HepG2 (cell line): ENCODE measurements around the gene HMX1. TPM values are rescaled to one million over a fixed set of nuclear protein-coding genes. Genes with fewer than 3 reads are reported as not detected.
A peak's percentile ranks its signal among the peaks of the same experiment; 100 is the strongest.

ENCODE experiments used
- ATAC-seq: fragments of 200-7000 bp; cut with Tn5 transposase; 3 replicates; pipeline ENCODE4 v1.9.1; 2020; ENCODE audit warnings: mild to moderate bottlenecking, moderate library complexity
- BruUV-seq: library from RNA; stranded (reverse); fragments of 400-500 nt; replicated peaks from 2 replicates; lab custom pipeline; 2021; lab: Mats Ljungman, UMichigan
- CTCF ChIA-PET: fragments of 300-600 bp; formaldehyde crosslinking; extraction: SDS; loops from one replicate; lab custom pipeline; 2021; ENCODE audit warnings: low total read pairs, inconsistent platforms, low intra/inter-chr PET ratio; lab: Yijun Ruan, JAX
- POLR2A ChIA-PET: fragments of 350-600 bp; sonication (Branson Sonifier 250); formaldehyde crosslinking; loops from one replicate; lab custom pipeline; 2020; ENCODE audit warnings: antibody characterized with exemption, inconsistent platforms; lab: Yijun Ruan, JAX
- DNase-seq: peaks from one replicate; pipeline ENCODE4 v3.0.0-alpha.2; 2015; ENCODE audit warnings: low spot score
- FAIRE-seq: peaks from 3 replicates; lab custom pipeline; 2011; peaks lifted over from hg19 to GRCh38; lab: Jason Lieb, UNC
- H2AFZ ChIP-seq: one replicate; pipeline ENCODE4 v1.6.1; 2011; ENCODE audit warnings: low read length, inconsistent platforms
- H3K27ac ChIP-seq: fragments of 300-600 bp; 3 replicates; pipeline ENCODE4 v1.8.0; 2011; ENCODE audit warnings: mixed run types, mild to moderate bottlenecking, mixed read lengths, low read length, inconsistent platforms; ENCODE audit not compliant: insufficient read depth; ENCODE audit errors: extremely low read length
- H3K27me3 ChIP-seq, 2 experiments: fragments of 200-600 bp in 1 of 2; 2 replicates in 1 of 2; 3 replicates in 1 of 2; pipeline versions ENCODE4 v1.6.0 to v1.8.0; 2011; ENCODE audit warnings: low read length in 2 of 2, mild to moderate bottlenecking in 2 of 2, moderate library complexity in 2 of 2, inconsistent platforms in 1 of 2; ENCODE audit not compliant: insufficient read depth in 2 of 2, control insufficient read depth in 1 of 2
- H3K36me3 ChIP-seq, 2 experiments: fragments of 200-600 bp in 1 of 2; replicated peaks in 1 of 2; 2 replicates in 1 of 2; 3 replicates in 1 of 2; pipeline versions ENCODE4 v1.5.1 to v1.8.0; 2011; ENCODE audit warnings: low read length in 2 of 2, inconsistent platforms in 1 of 2; ENCODE audit not compliant: insufficient read depth in 2 of 2, control insufficient read depth in 1 of 2
- H3K4me1 ChIP-seq: 2 replicates; pipeline ENCODE4 v1.5.1; 2012; ENCODE audit warnings: low read length, inconsistent platforms; ENCODE audit not compliant: insufficient read depth
- H3K4me2 ChIP-seq: 2 replicates; pipeline ENCODE4 v1.6.0; 2011; ENCODE audit warnings: low read depth, low read length, inconsistent platforms
- H3K4me3 ChIP-seq, 3 experiments: fragments of 200-600 bp in 1 of 3; sonication (generic), shearing (Covaris generic) in 1 of 3; replicated peaks in 1 of 3; 2 replicates each; pipeline ENCODE4 v1.5.1; 2011 to 2016; ENCODE audit warnings: low read length in 3 of 3, inconsistent platforms in 2 of 3, low read depth in 2 of 3, mild to moderate bottlenecking in 2 of 3, control low read depth in 1 of 3, mixed read lengths in 1 of 3; ENCODE audit not compliant: insufficient read depth in 1 of 3
- H3K79me2 ChIP-seq: one replicate; pipeline ENCODE4 v1.6.1; 2011; ENCODE audit warnings: low read length, inconsistent platforms; ENCODE audit not compliant: insufficient read depth
- H3K9ac ChIP-seq: 2 replicates; pipeline ENCODE4 v1.6.0; 2011; ENCODE audit warnings: mild to moderate bottlenecking, low read depth, low read length, inconsistent platforms; ENCODE audit not compliant: insufficient read depth
- H3K9me3 ChIP-seq: 2 replicates; pipeline ENCODE4 v1.5.1; 2012; ENCODE audit warnings: mild to moderate bottlenecking, low read length
- H4K20me1 ChIP-seq: 2 replicates; pipeline ENCODE4 v1.6.0; 2011; ENCODE audit warnings: inconsistent platforms, mild to moderate bottlenecking, low read length, moderate library complexity; ENCODE audit not compliant: insufficient read depth
- HNRNPH1 ChIP-seq: fragments of 200-400 bp; formaldehyde crosslinking; optimal IDR thresholded peaks from 2 replicates; pipeline ENCODE3; 2017; ENCODE audit warnings: mild to moderate bottlenecking, low read depth, low read length
- MYC ChIP-seq: sonication (generic); formaldehyde crosslinking; IDR thresholded peaks from 2 replicates; pipeline ENCODE4 v1.9.0; 2021; ENCODE audit warnings: missing genetic modification reagents, borderline replicate concordance
- SOX5 ChIP-seq: IDR thresholded peaks from 2 replicates; pipeline ENCODE4 v1.6.1; 2016; ENCODE audit warnings: borderline replicate concordance
- SP140L ChIP-seq: sonication (generic); formaldehyde crosslinking; IDR thresholded peaks from 2 replicates; pipeline ENCODE4 v1.4.0; 2020; ENCODE audit warnings: missing genetic modification reagents, borderline replicate concordance
- WGBS: methylation state at CpG from one replicate; pipeline ENCODE4 v1.1.6; 2017; ENCODE audit warnings: low lambda C conversion rate; 5-methylcytosine and 5-hydroxymethylcytosine counted together
- in situ Hi-C: cut with HindIII; loops from 2 replicates; pipeline ENCODE4 v1.10.0; 2017; ENCODE audit warnings: low pct_unique_long_range_greater_than_20kb; ENCODE audit not compliant: extremely low pct_ligation_motif_present
- intact Hi-C: fragments of 100-400 bp; cut with micrococcal nuclease; formaldehyde crosslinking; loops from one replicate; pipeline ENCODE4 v1.10.0; 2022; ENCODE audit not compliant: unreplicated experiment
- polyA plus RNA-seq, 8 experiments: library from polyadenylated mRNA; depleted of rRNA in 3 of 8; stranded (reverse) in 7 of 8; unstranded in 1 of 8; fragments of >200 nt; fragmentation: Illumina TruSeq in 4 of 8; extraction: Trizol in 4 of 8; gene quantifications; 2 replicates each; pipeline versions ENCODE4 v1.2.1 to v1.2.3, GENCODE V29; 2011 to 2016; ENCODE audit warnings: low read depth in 4 of 8, missing spikeins in 1 of 8, mixed read lengths in 1 of 8; ENCODE audit not compliant: insufficient read depth in 1 of 8
- total RNA-seq, 5 experiments: library from RNA; depleted of rRNA; stranded (reverse); fragments of >200 nt; fragmentation: Illumina TruSeq; extraction: Trizol; gene quantifications; 2 replicates each; pipeline ENCODE4 v1.2.3, GENCODE V29; 2016; ENCODE audit warnings: low read depth in 1 of 5
- TF ChIP-seq, protein P1 (sequence below): sonication (generic); formaldehyde crosslinking; IDR thresholded peaks from 2 replicates; pipeline ENCODE4 v1.4.0; 2020; ENCODE audit warnings: missing genetic modification reagents, borderline replicate concordance
- TF ChIP-seq, protein P2 (sequence below): sonication (generic); formaldehyde crosslinking; IDR thresholded peaks from 2 replicates; pipeline ENCODE4 v1.9.0; 2022; ENCODE audit warnings: missing genetic modification reagents, mild to moderate bottlenecking, borderline replicate concordance
- TF ChIP-seq, protein P3 (sequence below): sonication (generic); formaldehyde crosslinking; IDR thresholded peaks from 2 replicates; pipeline ENCODE4 v1.5.0; 2020; ENCODE audit warnings: mild to moderate bottlenecking, missing genetic modification reagents, moderate library complexity
- TF ChIP-seq, protein P4 (sequence below): sonication (generic); formaldehyde crosslinking; IDR thresholded peaks from 2 replicates; pipeline ENCODE4 v1.5.1; 2020; ENCODE audit warnings: missing genetic modification reagents, mild to moderate bottlenecking, borderline replicate concordance
- TF ChIP-seq, protein P5 (sequence below): sonication (generic); formaldehyde crosslinking; IDR thresholded peaks from 2 replicates; pipeline ENCODE4 v1.5.1; 2020; ENCODE audit warnings: missing genetic modification reagents, mild to moderate bottlenecking, borderline replicate concordance

HMX1 gene
- total and polyA plus RNA-seq, 2 of the 13 experiments (the other 11 are each of a cell fraction or from before 2014, with no cell fraction given): not detected

DNA sequence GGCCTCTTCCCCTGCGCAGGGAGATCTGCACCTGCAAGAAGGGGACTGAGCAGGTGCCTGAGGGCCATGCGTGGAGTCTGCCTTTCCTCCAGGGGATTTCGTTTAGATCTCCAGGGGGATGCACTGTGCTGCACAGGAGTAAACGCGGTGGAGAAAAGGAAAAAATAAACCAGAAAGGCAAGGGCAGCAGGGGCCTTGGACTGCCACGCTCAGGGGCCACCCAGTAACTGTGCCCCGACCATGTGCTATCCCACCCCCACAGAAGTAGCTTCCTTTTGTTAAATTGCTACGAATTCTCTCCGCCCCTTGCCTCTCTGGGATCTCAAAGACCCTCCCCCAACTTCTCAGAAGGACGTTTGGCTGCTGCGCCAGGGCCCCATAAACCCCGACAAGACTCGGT is 17.2 kb upstream of the HMX1 start (continued):
- TF ChIP-seq, protein P1, sequence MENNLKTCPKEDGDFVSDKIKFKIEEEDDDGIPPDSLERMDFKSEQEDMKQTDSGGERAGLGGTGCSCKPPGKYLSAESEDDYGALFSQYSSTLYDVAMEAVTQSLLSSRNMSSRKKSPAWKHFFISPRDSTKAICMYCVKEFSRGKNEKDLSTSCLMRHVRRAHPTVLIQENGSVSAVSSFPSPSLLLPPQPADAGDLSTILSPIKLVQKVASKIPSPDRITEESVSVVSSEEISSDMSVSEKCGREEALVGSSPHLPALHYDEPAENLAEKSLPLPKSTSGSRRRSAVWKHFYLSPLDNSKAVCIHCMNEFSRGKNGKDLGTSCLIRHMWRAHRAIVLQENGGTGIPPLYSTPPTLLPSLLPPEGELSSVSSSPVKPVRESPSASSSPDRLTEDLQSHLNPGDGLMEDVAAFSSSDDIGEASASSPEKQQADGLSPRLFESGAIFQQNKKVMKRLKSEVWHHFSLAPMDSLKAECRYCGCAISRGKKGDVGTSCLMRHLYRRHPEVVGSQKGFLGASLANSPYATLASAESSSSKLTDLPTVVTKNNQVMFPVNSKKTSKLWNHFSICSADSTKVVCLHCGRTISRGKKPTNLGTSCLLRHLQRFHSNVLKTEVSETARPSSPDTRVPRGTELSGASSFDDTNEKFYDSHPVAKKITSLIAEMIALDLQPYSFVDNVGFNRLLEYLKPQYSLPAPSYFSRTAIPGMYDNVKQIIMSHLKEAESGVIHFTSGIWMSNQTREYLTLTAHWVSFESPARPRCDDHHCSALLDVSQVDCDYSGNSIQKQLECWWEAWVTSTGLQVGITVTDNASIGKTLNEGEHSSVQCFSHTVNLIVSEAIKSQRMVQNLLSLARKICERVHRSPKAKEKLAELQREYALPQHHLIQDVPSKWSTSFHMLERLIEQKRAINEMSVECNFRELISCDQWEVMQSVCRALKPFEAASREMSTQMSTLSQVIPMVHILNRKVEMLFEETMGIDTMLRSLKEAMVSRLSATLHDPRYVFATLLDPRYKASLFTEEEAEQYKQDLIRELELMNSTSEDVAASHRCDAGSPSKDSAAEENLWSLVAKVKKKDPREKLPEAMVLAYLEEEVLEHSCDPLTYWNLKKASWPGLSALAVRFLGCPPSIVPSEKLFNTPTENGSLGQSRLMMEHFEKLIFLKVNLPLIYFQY (CRISPR knock-in tag): no peak
- TF ChIP-seq HNRNPH1: no peak
- TF ChIP-seq SOX5 (CRISPR knock-in tag): no peak
- TF ChIP-seq, protein P2, sequence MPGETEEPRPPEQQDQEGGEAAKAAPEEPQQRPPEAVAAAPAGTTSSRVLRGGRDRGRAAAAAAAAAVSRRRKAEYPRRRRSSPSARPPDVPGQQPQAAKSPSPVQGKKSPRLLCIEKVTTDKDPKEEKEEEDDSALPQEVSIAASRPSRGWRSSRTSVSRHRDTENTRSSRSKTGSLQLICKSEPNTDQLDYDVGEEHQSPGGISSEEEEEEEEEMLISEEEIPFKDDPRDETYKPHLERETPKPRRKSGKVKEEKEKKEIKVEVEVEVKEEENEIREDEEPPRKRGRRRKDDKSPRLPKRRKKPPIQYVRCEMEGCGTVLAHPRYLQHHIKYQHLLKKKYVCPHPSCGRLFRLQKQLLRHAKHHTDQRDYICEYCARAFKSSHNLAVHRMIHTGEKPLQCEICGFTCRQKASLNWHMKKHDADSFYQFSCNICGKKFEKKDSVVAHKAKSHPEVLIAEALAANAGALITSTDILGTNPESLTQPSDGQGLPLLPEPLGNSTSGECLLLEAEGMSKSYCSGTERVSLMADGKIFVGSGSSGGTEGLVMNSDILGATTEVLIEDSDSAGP: no peak
- no peak for TF ChIP-seq MYC (CRISPR knock-in tag)

DNA sequence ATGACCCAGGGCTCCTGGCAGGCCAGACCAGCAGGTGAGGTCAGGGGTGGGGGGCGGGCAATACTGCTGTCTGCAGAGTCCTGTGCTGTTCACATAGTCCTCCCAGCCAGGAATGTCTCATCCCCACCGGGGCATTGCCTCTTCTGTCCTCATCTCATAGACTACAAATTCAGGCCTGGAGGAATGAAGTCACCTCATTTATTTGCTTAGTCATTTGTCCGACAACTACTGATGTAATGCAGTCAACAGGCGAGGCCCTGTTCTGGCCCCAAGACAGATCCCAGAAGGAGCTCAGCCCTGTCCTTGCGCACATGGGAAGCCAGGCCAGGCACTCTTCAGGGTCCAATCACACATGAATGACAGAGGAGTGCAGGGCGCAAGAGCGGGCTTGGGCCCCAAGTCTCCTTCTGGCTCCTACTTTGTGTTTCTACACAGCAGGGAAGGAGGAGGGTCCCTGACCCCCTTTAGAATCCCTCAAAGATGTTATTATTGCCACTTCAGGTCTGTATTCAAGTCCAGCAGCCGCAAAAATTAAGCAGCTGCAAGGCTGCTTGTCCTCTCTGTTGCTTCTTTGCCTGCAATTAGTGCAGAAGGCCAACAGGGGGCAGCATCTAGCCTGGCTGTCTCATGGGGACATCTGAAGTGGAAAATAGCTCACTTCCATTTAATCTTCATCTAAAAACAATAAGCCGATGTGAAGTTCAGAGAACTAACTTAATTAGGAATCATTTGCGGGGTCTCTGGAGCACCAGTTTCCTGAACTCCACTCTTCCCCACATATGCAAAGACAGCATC is 15.2 kb upstream of the HMX1 start:
- intact Hi-C loops (loop anchor here (10.0 kb wide), 1 partner anchor 202 kb away; no protein-coding TSS in a partner anchor), in situ Hi-C loops (loop anchor here (10.0 kb wide), 1 partner anchor 202 kb away; no protein-coding TSS in a partner anchor)
- no TSS peak for BruUV-seq
- DNase-seq (no peak), FAIRE-seq (no peak), ATAC-seq (no peak)
- Histone ChIP-seq H3K9me3 (no peaks in the 10 kb centered on the region), H3K4me1 (no peaks in the 10 kb centered on the region), H3K9ac (no peak overlapping the region), H2AFZ (no peak overlapping the region), H3K36me3 (no peaks in the 10 kb centered on the region), H3K27me3 (peaks cover 9 to 76% of the 10 kb centered on the region in 2 experiments; a peak in 4 of 5 replicates), H3K27ac (no peak overlapping the region), H3K79me2 (no peaks in the 10 kb centered on the region), H3K4me3 (no peak overlapping the region), H3K4me2 (no peak overlapping the region), H4K20me1 (no peaks in the 10 kb centered on the region)
- POLR2A ChIA-PET: no interaction called here
- CTCF ChIA-PET: no interaction called here
- 37% methylated on average over 8 of the region's 10 CpGs for WGBS
- TF ChIP-seq, protein P3, sequence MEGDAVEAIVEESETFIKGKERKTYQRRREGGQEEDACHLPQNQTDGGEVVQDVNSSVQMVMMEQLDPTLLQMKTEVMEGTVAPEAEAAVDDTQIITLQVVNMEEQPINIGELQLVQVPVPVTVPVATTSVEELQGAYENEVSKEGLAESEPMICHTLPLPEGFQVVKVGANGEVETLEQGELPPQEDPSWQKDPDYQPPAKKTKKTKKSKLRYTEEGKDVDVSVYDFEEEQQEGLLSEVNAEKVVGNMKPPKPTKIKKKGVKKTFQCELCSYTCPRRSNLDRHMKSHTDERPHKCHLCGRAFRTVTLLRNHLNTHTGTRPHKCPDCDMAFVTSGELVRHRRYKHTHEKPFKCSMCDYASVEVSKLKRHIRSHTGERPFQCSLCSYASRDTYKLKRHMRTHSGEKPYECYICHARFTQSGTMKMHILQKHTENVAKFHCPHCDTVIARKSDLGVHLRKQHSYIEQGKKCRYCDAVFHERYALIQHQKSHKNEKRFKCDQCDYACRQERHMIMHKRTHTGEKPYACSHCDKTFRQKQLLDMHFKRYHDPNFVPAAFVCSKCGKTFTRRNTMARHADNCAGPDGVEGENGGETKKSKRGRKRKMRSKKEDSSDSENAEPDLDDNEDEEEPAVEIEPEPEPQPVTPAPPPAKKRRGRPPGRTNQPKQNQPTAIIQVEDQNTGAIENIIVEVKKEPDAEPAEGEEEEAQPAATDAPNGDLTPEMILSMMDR (CRISPR knock-in tag): 0 out of 2 replicates have a peak, but pooled peaks have one; percentile 29
- TF ChIP-seq, protein P4, sequence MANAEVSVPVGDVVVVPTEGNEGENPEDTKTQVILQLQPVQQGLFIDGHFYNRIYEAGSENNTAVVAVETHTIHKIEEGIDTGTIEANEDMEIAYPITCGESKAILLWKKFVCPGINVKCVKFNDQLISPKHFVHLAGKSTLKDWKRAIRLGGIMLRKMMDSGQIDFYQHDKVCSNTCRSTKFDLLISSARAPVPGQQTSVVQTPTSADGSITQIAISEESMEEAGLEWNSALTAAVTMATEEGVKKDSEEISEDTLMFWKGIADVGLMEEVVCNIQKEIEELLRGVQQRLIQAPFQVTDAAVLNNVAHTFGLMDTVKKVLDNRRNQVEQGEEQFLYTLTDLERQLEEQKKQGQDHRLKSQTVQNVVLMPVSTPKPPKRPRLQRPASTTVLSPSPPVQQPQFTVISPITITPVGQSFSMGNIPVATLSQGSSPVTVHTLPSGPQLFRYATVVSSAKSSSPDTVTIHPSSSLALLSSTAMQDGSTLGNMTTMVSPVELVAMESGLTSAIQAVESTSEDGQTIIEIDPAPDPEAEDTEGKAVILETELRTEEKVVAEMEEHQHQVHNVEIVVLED (CRISPR knock-in tag): no peak
- TF ChIP-seq, protein P5, sequence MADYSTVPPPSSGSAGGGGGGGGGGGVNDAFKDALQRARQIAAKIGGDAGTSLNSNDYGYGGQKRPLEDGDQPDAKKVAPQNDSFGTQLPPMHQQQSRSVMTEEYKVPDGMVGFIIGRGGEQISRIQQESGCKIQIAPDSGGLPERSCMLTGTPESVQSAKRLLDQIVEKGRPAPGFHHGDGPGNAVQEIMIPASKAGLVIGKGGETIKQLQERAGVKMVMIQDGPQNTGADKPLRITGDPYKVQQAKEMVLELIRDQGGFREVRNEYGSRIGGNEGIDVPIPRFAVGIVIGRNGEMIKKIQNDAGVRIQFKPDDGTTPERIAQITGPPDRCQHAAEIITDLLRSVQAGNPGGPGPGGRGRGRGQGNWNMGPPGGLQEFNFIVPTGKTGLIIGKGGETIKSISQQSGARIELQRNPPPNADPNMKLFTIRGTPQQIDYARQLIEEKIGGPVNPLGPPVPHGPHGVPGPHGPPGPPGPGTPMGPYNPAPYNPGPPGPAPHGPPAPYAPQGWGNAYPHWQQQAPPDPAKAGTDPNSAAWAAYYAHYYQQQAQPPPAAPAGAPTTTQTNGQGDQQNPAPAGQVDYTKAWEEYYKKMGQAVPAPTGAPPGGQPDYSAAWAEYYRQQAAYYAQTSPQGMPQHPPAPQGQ (CRISPR knock-in tag): no peak
- no peak for TF ChIP-seq SP140L
